IMR-90 (cell line): Measurements from ENCODE around the gene NPAS3.

Experiments
- BHLHE40 ChIP-seq: fragments of 150-350 bp; IDR thresholded peaks from 2 replicates; pipeline ENCODE4 v1.6.1; 2016; ENCODE audit warnings: mild to moderate bottlenecking, low read depth, low read length
- CTCF ChIP-seq: conservative IDR thresholded peaks from 2 replicates; pipeline ENCODE4 v1.5.1; 2012; ENCODE audit warnings: mild to moderate bottlenecking, low read depth, low read length, improper control_type of control experiment

GRCh38 chr14:33606591-33606990, 667.9 kb downstream of the NPAS3 start:
- no peak for TF ChIP-seq BHLHE40
- TF ChIP-seq CTCF: no peak
